ENCODE data around the gene ZNF524. TPM values are rescaled to one million over a fixed set of nuclear protein-coding genes. Genes with fewer than 3 reads are reported as not detected.

The ZNF524 gene
- total RNA-seq, 2 donors from 2014 or later, result 30.2 to 54.8 TPM

DNA sequence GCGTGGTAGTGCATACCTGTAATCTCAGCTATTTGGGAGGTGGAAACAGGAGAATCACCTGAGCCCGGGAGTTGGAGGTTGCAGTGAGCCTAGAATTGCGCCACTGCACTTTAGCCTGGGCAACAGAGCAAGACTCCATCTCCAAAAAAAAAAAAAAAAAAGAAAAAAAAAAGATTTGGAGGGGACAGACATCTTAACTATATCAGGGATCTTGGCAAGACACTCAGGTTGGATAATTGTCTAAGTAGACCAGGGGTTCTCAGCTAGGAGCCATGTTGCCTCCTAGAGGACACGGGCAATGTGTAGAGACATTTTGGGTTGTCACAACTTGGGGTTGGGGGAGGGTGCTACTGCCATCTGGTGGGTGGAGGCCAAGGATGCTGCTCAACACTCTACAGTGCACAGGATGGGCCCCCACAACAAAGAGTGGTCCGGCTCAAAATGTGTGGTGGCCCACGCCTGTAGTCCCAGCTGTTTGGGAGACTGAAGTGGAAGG is 38.8 kb downstream of the ZNF524 start:
- Histone ChIP-seq H3K4me3 (no peak overlapping the region), H3K27ac (no peak overlapping the region), H3K27me3 (replicated peaks; ENCODE audit: insufficient read depth) (no peaks in the 10 kb centered on the region), H3K9me3 (no peaks in the 10 kb centered on the region), H3K4me1 (replicated peaks) (peaks cover 29% of the 10 kb centered on the region), H3K36me3 (no peaks in the 10 kb centered on the region)
- WGBS, result 88% methylated on average over 6 of the region's 6 CpGs
- intact Hi-C loops (cut with DNase I), result no loop called here
- no peak for DNase-seq (ENCODE audit: low spot score)
- TF ChIP-seq POLR2A (IDR thresholded peaks at IDR 0.05) (no peak), POLR2AphosphoS5 (IDR thresholded peaks at IDR 0.05) (no peak)
- TF ChIP-seq, protein P1, sequence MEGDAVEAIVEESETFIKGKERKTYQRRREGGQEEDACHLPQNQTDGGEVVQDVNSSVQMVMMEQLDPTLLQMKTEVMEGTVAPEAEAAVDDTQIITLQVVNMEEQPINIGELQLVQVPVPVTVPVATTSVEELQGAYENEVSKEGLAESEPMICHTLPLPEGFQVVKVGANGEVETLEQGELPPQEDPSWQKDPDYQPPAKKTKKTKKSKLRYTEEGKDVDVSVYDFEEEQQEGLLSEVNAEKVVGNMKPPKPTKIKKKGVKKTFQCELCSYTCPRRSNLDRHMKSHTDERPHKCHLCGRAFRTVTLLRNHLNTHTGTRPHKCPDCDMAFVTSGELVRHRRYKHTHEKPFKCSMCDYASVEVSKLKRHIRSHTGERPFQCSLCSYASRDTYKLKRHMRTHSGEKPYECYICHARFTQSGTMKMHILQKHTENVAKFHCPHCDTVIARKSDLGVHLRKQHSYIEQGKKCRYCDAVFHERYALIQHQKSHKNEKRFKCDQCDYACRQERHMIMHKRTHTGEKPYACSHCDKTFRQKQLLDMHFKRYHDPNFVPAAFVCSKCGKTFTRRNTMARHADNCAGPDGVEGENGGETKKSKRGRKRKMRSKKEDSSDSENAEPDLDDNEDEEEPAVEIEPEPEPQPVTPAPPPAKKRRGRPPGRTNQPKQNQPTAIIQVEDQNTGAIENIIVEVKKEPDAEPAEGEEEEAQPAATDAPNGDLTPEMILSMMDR (IDR thresholded peaks at IDR 0.05), result peak in 1 of 4 experiments; percentile 4

DNA sequence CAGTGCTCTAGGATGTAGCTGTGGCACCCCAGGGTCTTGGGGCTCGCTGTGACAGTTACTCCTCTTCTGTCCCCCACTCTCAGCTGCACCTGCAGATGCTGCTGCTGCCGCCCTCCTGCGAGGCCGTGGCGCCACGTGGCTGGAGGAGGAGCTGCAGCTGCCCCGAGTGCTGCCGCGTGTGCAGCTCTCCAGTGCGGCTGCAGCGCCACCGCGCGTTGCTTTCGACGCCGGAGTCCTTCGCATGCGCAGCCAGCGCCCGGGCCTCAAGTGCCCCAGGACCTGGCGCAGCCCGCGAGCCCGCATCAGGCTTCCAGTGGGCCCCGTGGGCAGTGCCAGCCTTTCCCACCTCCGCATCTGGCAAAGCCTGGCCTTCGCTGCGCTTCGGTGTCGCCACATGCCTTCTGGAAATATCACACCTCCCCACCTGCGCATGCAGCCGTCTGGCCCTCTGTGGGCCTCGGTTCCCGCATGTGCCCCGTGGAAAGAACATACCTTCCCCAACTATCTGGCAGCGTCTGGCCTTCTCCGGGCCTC is 40.0 kb downstream of the ZNF524 start:
- WGBS, result 3% methylated on average over 38 of the region's 38 CpGs

DNA sequence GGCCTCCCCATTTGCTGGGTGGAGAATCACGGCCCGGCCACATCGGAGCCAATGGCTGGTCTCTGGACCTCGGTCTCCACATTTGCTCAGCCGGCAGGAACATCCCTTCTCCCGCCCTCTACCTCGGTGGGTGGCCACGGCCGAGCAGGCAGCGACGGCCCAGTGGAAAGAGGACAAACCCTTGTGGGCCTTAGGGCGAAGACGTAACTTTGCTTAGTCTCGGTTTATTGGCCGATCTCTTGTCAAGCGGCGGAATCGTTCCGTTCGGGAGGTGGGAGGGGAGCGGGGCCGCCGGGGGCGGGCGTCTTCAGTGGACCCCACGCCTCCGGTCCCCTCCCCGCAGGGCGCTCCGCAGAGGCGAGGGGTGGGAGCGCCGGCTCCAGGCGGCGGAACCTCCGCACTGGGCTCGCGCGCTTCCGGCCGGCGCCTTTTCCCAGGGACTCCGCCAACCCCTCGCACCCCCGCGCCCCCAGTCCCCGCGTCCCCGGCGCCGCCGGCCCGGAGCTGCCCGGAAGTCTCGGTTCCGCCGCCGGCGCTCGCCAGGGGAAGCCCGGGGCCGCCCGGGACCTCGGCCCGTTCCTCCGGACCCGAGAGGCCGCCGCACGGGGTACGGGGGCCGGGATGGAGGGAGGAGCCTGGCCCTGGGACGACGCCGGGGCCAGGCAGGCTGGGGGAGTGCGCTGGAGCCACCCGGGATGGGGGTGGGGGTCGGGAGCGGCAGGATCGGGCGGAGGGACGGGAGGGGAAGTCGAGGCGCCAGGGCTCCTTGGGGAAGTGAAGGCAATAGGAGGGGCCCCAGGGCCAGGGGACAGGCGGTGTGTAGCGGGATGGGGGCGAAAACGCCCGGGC is 40.7 kb downstream of the ZNF524 start, which contains the start of gene ZNF580:
Gene ZNF580 (plus strand): TSS at position 426 of the 849 bp plus-strand sequence. CDS start 1,507 bp downstream, outside the sequence.
- H3K4me1 ChIP-seq (replicated peaks), result peaks cover 40% of the 10 kb centered on the region
- no peaks in the 10 kb centered on the region for H3K9me3 ChIP-seq
- under 1% methylated on average over 35 of the region's 89 CpGs for whole genome bisulfite sequencing
- DNase-seq (ENCODE audit: low spot score), result peak; percentile 32
- intact Hi-C loops (cut with DNase I), result no loop called here
- H3K4me3 ChIP-seq, result peak within 1 kb of the TSS; percentile 85 to 91
- H3K36me3 ChIP-seq, result no peaks in the 10 kb centered on the region
- H3K27ac ChIP-seq, result peak within 1 kb of the TSS; percentile 93 to 95
- TF ChIP-seq POLR2AphosphoS5 (IDR thresholded peaks at IDR 0.05), result no peak
- peak; percentile 31 for TF ChIP-seq POLR2A (IDR thresholded peaks at IDR 0.05)
- H3K27me3 ChIP-seq (replicated peaks; ENCODE audit: insufficient read depth), result no peaks in the 10 kb centered on the region

More for the DNA sequence above, 40.0 kb downstream of the ZNF524 start:
- Histone ChIP-seq H3K27me3 (replicated peaks; ENCODE audit: insufficient read depth) (no peaks in the 10 kb centered on the region), H3K4me3 (peak overlapping the region; percentile 85 to 91), H3K36me3 (no peaks in the 10 kb centered on the region), H3K9me3 (no peaks in the 10 kb centered on the region), H3K27ac (peak overlapping the region; percentile 93 to 95), H3K4me1 (replicated peaks) (peaks cover 39% of the 10 kb centered on the region)
- intact Hi-C loops (cut with DNase I), result no loop called here
- peak; percentile 32 for DNase-seq (ENCODE audit: low spot score)
- TF ChIP-seq, protein P1 (IDR thresholded peaks at IDR 0.05), result peak; percentile 29 to 62 (median 40)
- TF ChIP-seq POLR2AphosphoS5 (IDR thresholded peaks at IDR 0.05), result no peak
- TF ChIP-seq POLR2A (IDR thresholded peaks at IDR 0.05), result no peak

DNA sequence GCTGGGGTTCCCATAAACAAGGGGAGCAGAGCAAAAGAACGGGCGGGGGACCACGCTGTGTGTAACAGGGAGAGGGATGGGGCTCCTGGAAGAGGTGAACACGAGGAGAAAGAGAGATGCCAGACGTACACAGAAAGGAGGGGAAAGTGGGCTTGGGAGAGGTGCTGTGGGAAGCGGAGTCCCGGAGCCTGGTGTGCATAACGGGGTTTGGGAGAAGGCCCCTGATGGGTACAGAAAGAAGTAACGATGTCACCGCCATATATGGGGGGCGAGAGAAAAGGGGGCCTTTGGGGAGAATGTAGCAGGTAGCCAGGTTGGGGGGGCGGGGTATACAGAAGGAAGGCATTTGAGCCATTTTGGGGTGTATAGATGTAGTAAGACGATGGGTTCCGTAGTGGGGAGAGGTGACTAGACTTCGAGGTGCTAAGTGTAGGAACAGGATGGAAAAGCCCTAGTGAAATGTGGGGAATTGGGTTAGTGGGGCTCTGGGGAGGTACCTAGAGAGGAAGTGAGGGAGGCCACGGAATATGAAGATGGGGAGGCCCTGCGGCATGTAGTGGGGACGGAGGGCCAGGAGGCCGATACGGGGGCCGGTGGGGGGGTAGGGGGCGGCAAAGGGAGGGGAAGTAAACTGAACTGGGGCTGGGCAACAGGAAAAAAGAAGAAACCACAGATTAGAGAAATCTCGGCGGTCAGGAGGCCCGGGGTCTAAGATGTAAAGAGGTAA is 41.5 kb downstream of the ZNF524 start:
- H3K27me3 ChIP-seq (replicated peaks; ENCODE audit: insufficient read depth), result no peaks in the 10 kb centered on the region
- 2% methylated on average over 25 of the region's 25 CpGs for WGBS
- H3K4me1 ChIP-seq (replicated peaks), result peaks cover 32% of the 10 kb centered on the region
- H3K4me3 ChIP-seq, result peak overlapping the region; percentile 85 to 91
- peak overlapping the region; percentile 93 to 95 for H3K27ac ChIP-seq
- H3K9me3 ChIP-seq, result no peaks in the 10 kb centered on the region
- intact Hi-C loops (cut with DNase I), result no loop called here
- TF ChIP-seq POLR2AphosphoS5 (IDR thresholded peaks at IDR 0.05) (no peak), POLR2A (IDR thresholded peaks at IDR 0.05) (no peak)
- TF ChIP-seq, protein P1 (IDR thresholded peaks at IDR 0.05), result no peak
- no peak for DNase-seq (ENCODE audit: low spot score)
- no peaks in the 10 kb centered on the region for H3K36me3 ChIP-seq

Measured in prostate gland (tissue), 2 donors.